ENCODE results near the gene DDX6. TPM values are rescaled to one million over a fixed set of nuclear protein-coding genes. Genes with fewer than 3 reads are reported as not detected.

Gene DDX6
- total and polyA plus RNA-seq, 2 experiments from 2014 or later, result 20.9 to 88.9 TPM

DNA sequence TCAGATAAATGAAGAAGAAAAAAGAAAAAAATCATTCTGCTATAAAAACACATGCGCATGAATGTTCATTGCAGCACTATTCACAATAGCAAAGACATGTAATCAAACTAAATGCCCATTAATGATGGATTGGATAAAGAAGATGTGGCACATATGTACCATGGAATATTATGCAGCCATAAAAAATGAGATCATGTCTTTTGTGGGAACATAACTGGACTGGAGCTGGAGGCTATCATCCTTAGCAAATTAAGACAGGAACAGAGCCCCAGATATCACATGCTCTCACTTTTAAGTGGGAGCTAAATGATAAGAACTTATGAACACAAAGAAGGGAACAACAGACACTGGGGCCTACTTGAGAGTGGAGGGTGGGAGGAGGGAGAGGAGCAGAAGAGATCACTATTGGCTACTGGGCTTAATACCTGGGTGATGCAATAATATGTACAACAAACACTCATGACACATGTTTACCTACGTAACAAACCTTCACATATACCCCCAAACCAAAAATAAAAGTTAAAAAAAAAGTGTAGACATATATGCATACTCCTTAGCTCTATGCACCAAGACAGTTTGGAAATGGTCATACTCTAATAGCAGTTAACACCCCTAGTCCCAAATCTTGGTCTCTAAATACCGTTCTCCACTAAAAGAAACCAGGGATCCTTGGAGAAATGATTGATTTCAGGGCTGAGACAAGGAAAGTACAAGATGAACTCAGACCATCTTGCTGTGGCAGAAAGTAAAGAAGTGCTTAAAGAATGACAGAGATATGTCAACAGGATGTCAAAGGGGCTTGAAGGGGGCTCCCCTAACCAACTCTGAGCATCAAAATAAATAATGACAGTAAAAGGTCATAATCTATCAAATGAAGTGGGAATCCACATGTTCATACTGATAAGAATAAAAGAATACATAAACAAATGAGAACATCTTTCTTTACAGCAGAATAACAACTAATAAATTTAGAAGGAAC lies 17.1 kb upstream of the DDX6 start:
- H3K9ac ChIP-seq, result no peak overlapping the region
- H4K20me1 ChIP-seq (ENCODE audit: insufficient read depth), result no peaks in the 10 kb centered on the region
- no peak overlapping the region for H2AFZ ChIP-seq
- H3K9me2 ChIP-seq (ENCODE audit: insufficient read depth), result no peaks in the 10 kb centered on the region
- no peak overlapping the region for H3K27ac ChIP-seq
- H3F3A ChIP-seq (ENCODE audit: insufficient read depth), result no peaks in the 10 kb centered on the region
- H3K4me2 ChIP-seq (ENCODE audit: unreplicated experiment), result no peak overlapping the region
- H3K4me1 ChIP-seq (ENCODE audit: insufficient read depth), result no peaks in the 10 kb centered on the region
- in situ Hi-C loops (cut with MboI), result no loop called here
- DNase-seq, result no peak
- no peak overlapping the region for H3K4me3 ChIP-seq
- no peaks in the 10 kb centered on the region for H3K36me3 ChIP-seq (ENCODE audit: low read depth)
- H3K27me3 ChIP-seq (replicated peaks; ENCODE audit: insufficient read depth), result peaks cover 10% of the 10 kb centered on the region
- 57 to 60% methylated on average over 3 of the region's 3 CpGs for WGBS, 2 experiments (ENCODE audit: low coverage in 1 of 2, low lambda C conversion rate in 2 of 2, missing lambda C conversion rate in 2 of 2)
- H3K79me2 ChIP-seq (ENCODE audit: insufficient read depth), result no peaks in the 10 kb centered on the region
- TF ChIP-seq EZH2 (IDR thresholded peaks at IDR 0.05; ENCODE audit: insufficient read depth, poor library complexity, severe bottlenecking) (no peak), EZH2phosphoT487 (IDR thresholded peaks at IDR 0.05; ENCODE audit: insufficient read depth, low read depth) (no peak)
- H3K9me3 ChIP-seq (ENCODE audit: low read depth), result no peaks in the 10 kb centered on the region

DNA sequence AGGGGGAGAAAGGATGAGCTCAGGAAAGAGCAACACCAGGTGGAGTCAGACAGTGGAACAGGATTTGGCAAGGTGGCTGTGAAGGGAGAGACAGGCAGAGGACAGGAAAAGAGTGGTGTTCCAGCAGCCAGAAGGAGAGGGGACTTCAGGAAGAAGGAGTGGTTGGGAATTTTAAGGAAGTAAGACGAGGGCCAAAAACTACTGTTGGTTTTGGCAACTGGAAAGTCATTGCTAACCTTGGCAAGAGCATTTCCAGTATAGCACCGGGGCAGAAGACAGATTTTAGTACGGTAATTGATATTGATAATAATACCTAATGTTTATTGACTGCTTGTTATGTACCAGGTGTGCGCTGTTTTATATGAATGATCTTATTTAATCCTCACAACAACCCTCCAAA lies 15.4 kb upstream of the DDX6 start:
- DNase-seq, result no peak
- WGBS, 2 experiments (ENCODE audit: low coverage in 1 of 2, low lambda C conversion rate in 2 of 2, missing lambda C conversion rate in 2 of 2), result 78 to 79% methylated on average over 4 of the region's 4 CpGs
- no peak overlapping the region for H3K4me3 ChIP-seq
- H3K27ac ChIP-seq, result no peak overlapping the region
- H3K4me2 ChIP-seq (ENCODE audit: unreplicated experiment), result no peak overlapping the region
- H3K9ac ChIP-seq, result no peak overlapping the region
- peaks cover 10% of the 10 kb centered on the region for H3K27me3 ChIP-seq (replicated peaks; ENCODE audit: insufficient read depth)
- TF ChIP-seq EZH2 (IDR thresholded peaks at IDR 0.05; ENCODE audit: insufficient read depth, poor library complexity, severe bottlenecking), result no peak
- no peak for TF ChIP-seq EZH2phosphoT487 (IDR thresholded peaks at IDR 0.05; ENCODE audit: insufficient read depth, low read depth)
- no peaks in the 10 kb centered on the region for H3F3A ChIP-seq (ENCODE audit: insufficient read depth)
- no peaks in the 10 kb centered on the region for H4K20me1 ChIP-seq (ENCODE audit: insufficient read depth)
- no peaks in the 10 kb centered on the region for H3K79me2 ChIP-seq (ENCODE audit: insufficient read depth)
- H3K9me3 ChIP-seq (ENCODE audit: low read depth), result no peaks in the 10 kb centered on the region
- no peak overlapping the region for H2AFZ ChIP-seq
- H3K9me2 ChIP-seq (ENCODE audit: insufficient read depth), result no peaks in the 10 kb centered on the region
- in situ Hi-C loops (cut with MboI), result no loop called here
- H3K4me1 ChIP-seq (ENCODE audit: insufficient read depth), result no peaks in the 10 kb centered on the region
- H3K36me3 ChIP-seq (ENCODE audit: low read depth), result no peaks in the 10 kb centered on the region

DNA sequence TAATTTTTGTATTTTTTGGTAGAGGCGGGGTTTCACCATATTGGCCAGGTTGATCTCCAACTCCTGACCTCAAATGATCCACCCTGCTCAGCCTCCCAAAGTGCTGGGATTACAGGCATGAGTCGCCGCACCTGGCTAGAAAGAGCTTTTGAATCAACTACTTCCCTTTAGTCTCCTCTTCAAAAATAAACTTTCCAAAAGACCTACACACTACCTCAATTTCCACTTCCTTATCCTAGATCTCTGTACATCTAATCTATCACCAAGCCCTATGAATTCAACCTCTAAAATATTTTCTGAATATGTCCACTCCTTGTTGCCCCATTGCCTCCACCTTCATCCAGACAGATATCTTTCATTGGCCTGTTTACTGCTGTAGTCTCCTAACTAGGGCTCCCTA lies 13.1 kb upstream of the DDX6 start:
- TF ChIP-seq EZH2 (IDR thresholded peaks at IDR 0.05; ENCODE audit: insufficient read depth, poor library complexity, severe bottlenecking) (no peak), EZH2phosphoT487 (IDR thresholded peaks at IDR 0.05; ENCODE audit: insufficient read depth, low read depth) (no peak)
- no peaks in the 10 kb centered on the region for H3K9me3 ChIP-seq (ENCODE audit: low read depth)
- no peaks in the 10 kb centered on the region for H3K36me3 ChIP-seq (ENCODE audit: low read depth)
- no peaks in the 10 kb centered on the region for H3K9me2 ChIP-seq (ENCODE audit: insufficient read depth)
- in situ Hi-C loops (cut with MboI), result no loop called here
- H3K9ac ChIP-seq, result no peak overlapping the region
- H4K20me1 ChIP-seq (ENCODE audit: insufficient read depth), result no peaks in the 10 kb centered on the region
- no peak for DNase-seq
- no peak overlapping the region for H3K4me3 ChIP-seq
- no peak overlapping the region for H3K4me2 ChIP-seq (ENCODE audit: unreplicated experiment)
- no peaks in the 10 kb centered on the region for H3K79me2 ChIP-seq (ENCODE audit: insufficient read depth)
- no peak overlapping the region for H2AFZ ChIP-seq
- 77 to 87% methylated on average over 3 of the region's 3 CpGs for WGBS, 2 experiments (ENCODE audit: low coverage in 1 of 2, low lambda C conversion rate in 2 of 2, missing lambda C conversion rate in 2 of 2)
- no peaks in the 10 kb centered on the region; the same call in 1 of the 2 replicates for H3K27me3 ChIP-seq (replicated peaks; ENCODE audit: insufficient read depth)
- H3K4me1 ChIP-seq (ENCODE audit: insufficient read depth), result no peaks in the 10 kb centered on the region
- no peaks in the 10 kb centered on the region for H3F3A ChIP-seq (ENCODE audit: insufficient read depth)
- no peak overlapping the region for H3K27ac ChIP-seq

DNA sequence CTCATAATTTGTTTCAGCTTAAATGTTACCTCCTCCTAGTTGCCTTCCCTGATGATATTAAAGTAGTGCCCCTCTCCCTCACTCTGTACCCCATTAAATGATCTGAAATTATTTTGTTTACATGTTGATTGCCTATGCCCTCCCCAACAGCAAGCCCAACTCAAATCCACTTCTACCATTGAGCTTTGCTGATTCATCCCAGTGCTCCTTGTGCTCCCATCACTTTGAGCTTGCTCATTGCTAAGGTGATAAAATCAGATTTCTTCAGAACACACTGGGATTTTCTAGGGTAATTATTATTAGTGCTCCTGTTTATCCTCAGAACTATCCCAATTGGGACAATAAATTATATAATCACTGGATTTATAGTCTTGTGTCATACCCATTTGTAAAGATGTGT lies 8.4 kb upstream of the DDX6 start:
- TF ChIP-seq EZH2phosphoT487 (IDR thresholded peaks at IDR 0.05; ENCODE audit: insufficient read depth, low read depth), result no peak
- TF ChIP-seq EZH2 (IDR thresholded peaks at IDR 0.05; ENCODE audit: insufficient read depth, poor library complexity, severe bottlenecking), result no peak
- Histone ChIP-seq H3K27ac (no peak overlapping the region), H3K9me2 (ENCODE audit: insufficient read depth) (no peaks in the 10 kb centered on the region), H3K36me3 (ENCODE audit: low read depth) (no peaks in the 10 kb centered on the region), H3K27me3 (replicated peaks; ENCODE audit: insufficient read depth) (no peaks in the 10 kb centered on the region), H3K9me3 (ENCODE audit: low read depth) (no peaks in the 10 kb centered on the region), H3K4me3 (no peak overlapping the region), H3F3A (ENCODE audit: insufficient read depth) (0 out of 2 replicates have a peak, but pooled peaks cover 3% of the 10 kb centered on the region), H3K4me2 (ENCODE audit: unreplicated experiment) (no peak overlapping the region), H3K4me1 (ENCODE audit: insufficient read depth) (no peaks in the 10 kb centered on the region), H2AFZ (no peak overlapping the region), H3K9ac (no peak overlapping the region), H4K20me1 (ENCODE audit: insufficient read depth) (no peaks in the 10 kb centered on the region), H3K79me2 (ENCODE audit: insufficient read depth) (no peaks in the 10 kb centered on the region)
- DNase-seq, result no peak
- in situ Hi-C loops (cut with MboI), result no loop called here

Measured in GM23248 (cell line).